ENCODE data around the gene NAA60. TPM values are rescaled to one million over a fixed set of nuclear protein-coding genes. Genes with fewer than 3 reads are reported as not detected.
A peak's percentile ranks its signal among the peaks of the same experiment; 100 is the strongest.

The NAA60 gene
- total and polyA plus RNA-seq, 2 of the 13 experiments (the other 11 are each of a cell fraction or from before 2014, with no cell fraction given) = 14.7 to 32.0 TPM

- TF ChIP-seq, protein P1, sequence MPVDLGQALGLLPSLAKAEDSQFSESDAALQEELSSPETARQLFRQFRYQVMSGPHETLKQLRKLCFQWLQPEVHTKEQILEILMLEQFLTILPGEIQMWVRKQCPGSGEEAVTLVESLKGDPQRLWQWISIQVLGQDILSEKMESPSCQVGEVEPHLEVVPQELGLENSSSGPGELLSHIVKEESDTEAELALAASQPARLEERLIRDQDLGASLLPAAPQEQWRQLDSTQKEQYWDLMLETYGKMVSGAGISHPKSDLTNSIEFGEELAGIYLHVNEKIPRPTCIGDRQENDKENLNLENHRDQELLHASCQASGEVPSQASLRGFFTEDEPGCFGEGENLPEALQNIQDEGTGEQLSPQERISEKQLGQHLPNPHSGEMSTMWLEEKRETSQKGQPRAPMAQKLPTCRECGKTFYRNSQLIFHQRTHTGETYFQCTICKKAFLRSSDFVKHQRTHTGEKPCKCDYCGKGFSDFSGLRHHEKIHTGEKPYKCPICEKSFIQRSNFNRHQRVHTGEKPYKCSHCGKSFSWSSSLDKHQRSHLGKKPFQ (CRISPR knock-in tag; IDR thresholded peaks at IDR 0.05; ENCODE audit: insufficient replicate concordance) = no peak
- TF ChIP-seq ZNF232 (CRISPR knock-in tag; IDR thresholded peaks at IDR 0.05; ENCODE audit: borderline replicate concordance) = no peak
Observed at GRCh38 chr16:3470723-3471122, 27.2 kb downstream of the NAA60 start (continued).

DNA sequence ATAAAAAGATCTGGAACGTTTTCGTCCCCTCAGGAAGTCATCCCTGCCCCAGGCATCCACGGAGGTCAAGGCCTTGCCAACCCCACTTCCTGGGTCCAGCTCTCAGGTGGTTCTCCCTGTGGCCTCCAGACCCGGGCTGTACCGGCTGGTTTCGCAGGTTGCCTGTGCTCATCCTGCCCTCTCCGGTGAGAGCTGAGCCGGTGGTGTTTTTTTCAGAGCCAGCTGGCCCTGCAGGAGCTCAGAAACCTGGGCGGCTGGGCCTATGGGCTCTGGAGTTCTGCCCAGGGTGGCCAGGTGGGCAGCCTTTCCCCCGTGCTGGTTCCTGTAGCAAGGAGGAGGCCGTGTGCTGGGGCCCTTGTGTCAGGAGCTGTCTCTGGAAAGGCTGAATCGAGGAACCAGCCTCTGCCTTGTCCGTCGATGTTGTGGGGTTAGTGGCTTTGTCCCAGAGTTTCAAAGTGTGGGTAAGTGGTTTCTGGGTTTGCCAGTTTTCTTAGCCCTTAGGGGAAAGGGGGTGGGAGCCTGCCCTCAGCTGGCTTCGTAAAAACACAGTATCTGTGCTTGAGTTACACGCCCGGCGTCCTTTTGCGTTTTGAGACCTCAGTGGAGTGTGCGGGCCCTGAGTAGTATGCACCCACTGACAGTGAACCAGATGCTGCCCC lies 28.2 kb downstream of the NAA60 start:
- ATAC-seq (no peak), FAIRE-seq (no peak), DNase-seq (ENCODE audit: low spot score) (no peak)
- H3K27ac ChIP-seq (ENCODE audit: extremely low read length, insufficient read depth, low read length) = no peak overlapping the region
- H3K4me1 ChIP-seq (ENCODE audit: insufficient read depth, low read length) = peaks cover 13% of the 10 kb centered on the region
- no peak overlapping the region for H2AFZ ChIP-seq (ENCODE audit: low read length)
- no TSS peak for BruUV-seq (replicated peaks)
- peaks cover 72% of the 10 kb centered on the region for H4K20me1 ChIP-seq (ENCODE audit: insufficient read depth, low read length)
- no peak overlapping the region for H3K9ac ChIP-seq (ENCODE audit: insufficient read depth, low read depth, low read length)
- no peaks in the 10 kb centered on the region for H3K27me3 ChIP-seq (ENCODE audit: control insufficient read depth in 1 of 2, insufficient read depth in 2 of 2, low read length in 2 of 2)
- POLR2A ChIA-PET = no interaction called here
- H3K36me3 ChIP-seq (replicated peaks in 1 of 2; ENCODE audit: control insufficient read depth in 1 of 2, insufficient read depth in 2 of 2, low read length in 2 of 2) = peaks cover 8 to 36% of the 10 kb centered on the region in 2 experiments
- in situ Hi-C loops (cut with HindIII; ENCODE audit: extremely low pct_ligation_motif_present, low pct_unique_long_range_greater_than_20kb) = no loop called here
- no peaks in the 10 kb centered on the region for H3K9me3 ChIP-seq (ENCODE audit: low read length)
- no peak overlapping the region for H3K4me3 ChIP-seq (replicated peaks in 1 of 3; ENCODE audit: insufficient read depth in 1 of 3, low read depth in 2 of 3, low read length in 3 of 3)
- 89% methylated on average over 15 of the region's 20 CpGs for WGBS (ENCODE audit: low lambda C conversion rate)
- intact Hi-C loops (cut with micrococcal nuclease; ENCODE audit: unreplicated experiment) = no loop called here
- no peak for TF ChIP-seq HOMEZ (CRISPR knock-in tag; IDR thresholded peaks at IDR 0.05; ENCODE audit: low read depth)
- TF ChIP-seq JDP2 (CRISPR knock-in tag; IDR thresholded peaks at IDR 0.05; ENCODE audit: borderline replicate concordance) = no peak
- peak; percentile 32 for TF ChIP-seq AGO2 (optimal IDR thresholded peaks at IDR 0.05; ENCODE audit: low read depth, low read length)
- TF ChIP-seq DNMT1 (CRISPR knock-in tag; IDR thresholded peaks at IDR 0.05) = no peak
- TF ChIP-seq ZNF513 (CRISPR knock-in tag; conservative IDR thresholded peaks at IDR 0.05) = no peak
- TF ChIP-seq ZNF678 (CRISPR knock-in tag; IDR thresholded peaks at IDR 0.05) = no peak
- TF ChIP-seq ZSCAN31 (CRISPR knock-in tag; IDR thresholded peaks at IDR 0.05; ENCODE audit: low read depth) = no peak
- no peak for TF ChIP-seq NFIC (IDR thresholded peaks at IDR 0.05; ENCODE audit: low read length)
- peak; percentile 67 for TF ChIP-seq RBM22 (optimal IDR thresholded peaks at IDR 0.05; ENCODE audit: low read length)
- TF ChIP-seq WIZ (CRISPR knock-in tag; IDR thresholded peaks at IDR 0.05) = no peak
- peaks cover 94% of the 10 kb centered on the region for H3K79me2 ChIP-seq (ENCODE audit: insufficient read depth, low read length)
- CTCF ChIA-PET (ENCODE audit: low intra/inter-chr PET ratio, low total read pairs) = no interaction called here
- no peak overlapping the region for H3K4me2 ChIP-seq (ENCODE audit: low read depth, low read length)
